GM06990 (cell line): ENCODE data around the gene CCNG1.
"Not testable (repeated sequence)": the region's sequence is repeated elsewhere in the genome, so short reads cannot be mapped to it uniquely, and the experiment has no call there.

Experiments used
- DNase-seq: peaks from one replicate; pipeline ENCODE4 v3.0.0-alpha.2; 2011; ENCODE audit not compliant: insufficient read length; ENCODE audit errors: extremely low read depth
- H3K27me3 ChIP-seq: replicated peaks from 2 replicates; pipeline ENCODE4 v1.6.0; 2011; ENCODE audit warnings: low read length; ENCODE audit not compliant: control insufficient read depth, insufficient read depth
- H3K36me3 ChIP-seq: 2 replicates; pipeline ENCODE4 v1.5.1; 2011; ENCODE audit warnings: low read length; ENCODE audit not compliant: control insufficient read depth, insufficient read depth
- H3K4me3 ChIP-seq: replicated peaks from 2 replicates; pipeline ENCODE4 v1.5.1; 2011; ENCODE audit warnings: low read depth, mild to moderate bottlenecking, control low read depth, low read length
- TF ChIP-seq, protein P1 (sequence below): IDR thresholded peaks from 2 replicates; pipeline ENCODE4 v1.5.1; 2011; ENCODE audit warnings: low read length, control low read depth, mild to moderate bottlenecking, inconsistent platforms; ENCODE audit not compliant: insufficient read depth, poor library complexity, severe bottlenecking

Gene CCNG1

DNA sequence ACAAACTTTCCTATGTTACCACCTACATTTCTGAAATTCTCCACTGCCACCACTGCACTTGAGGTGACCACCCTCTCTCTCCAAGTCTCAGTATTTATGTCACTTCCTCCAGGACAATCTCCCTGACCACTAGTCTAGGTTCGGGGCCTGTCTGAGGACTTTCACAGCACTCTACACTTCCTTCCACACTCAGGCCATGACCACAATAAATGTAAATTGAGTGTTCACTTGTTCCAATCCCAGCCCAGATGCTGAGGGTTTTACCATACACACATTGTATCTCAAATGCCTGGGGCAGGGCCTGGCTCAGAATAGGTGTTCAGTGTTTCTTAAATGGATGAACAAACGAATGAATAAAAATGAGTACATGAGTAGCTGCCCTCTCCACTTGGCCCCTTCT lies 26.9 kb upstream of the CCNG1 start:
- DNase-seq = no peak
- no peak overlapping the region for H3K4me3 ChIP-seq
- H3K36me3 ChIP-seq = no peaks in the 10 kb centered on the region
- TF ChIP-seq, protein P1, sequence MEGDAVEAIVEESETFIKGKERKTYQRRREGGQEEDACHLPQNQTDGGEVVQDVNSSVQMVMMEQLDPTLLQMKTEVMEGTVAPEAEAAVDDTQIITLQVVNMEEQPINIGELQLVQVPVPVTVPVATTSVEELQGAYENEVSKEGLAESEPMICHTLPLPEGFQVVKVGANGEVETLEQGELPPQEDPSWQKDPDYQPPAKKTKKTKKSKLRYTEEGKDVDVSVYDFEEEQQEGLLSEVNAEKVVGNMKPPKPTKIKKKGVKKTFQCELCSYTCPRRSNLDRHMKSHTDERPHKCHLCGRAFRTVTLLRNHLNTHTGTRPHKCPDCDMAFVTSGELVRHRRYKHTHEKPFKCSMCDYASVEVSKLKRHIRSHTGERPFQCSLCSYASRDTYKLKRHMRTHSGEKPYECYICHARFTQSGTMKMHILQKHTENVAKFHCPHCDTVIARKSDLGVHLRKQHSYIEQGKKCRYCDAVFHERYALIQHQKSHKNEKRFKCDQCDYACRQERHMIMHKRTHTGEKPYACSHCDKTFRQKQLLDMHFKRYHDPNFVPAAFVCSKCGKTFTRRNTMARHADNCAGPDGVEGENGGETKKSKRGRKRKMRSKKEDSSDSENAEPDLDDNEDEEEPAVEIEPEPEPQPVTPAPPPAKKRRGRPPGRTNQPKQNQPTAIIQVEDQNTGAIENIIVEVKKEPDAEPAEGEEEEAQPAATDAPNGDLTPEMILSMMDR = no peak
- no peaks in the 10 kb centered on the region for H3K27me3 ChIP-seq

DNA sequence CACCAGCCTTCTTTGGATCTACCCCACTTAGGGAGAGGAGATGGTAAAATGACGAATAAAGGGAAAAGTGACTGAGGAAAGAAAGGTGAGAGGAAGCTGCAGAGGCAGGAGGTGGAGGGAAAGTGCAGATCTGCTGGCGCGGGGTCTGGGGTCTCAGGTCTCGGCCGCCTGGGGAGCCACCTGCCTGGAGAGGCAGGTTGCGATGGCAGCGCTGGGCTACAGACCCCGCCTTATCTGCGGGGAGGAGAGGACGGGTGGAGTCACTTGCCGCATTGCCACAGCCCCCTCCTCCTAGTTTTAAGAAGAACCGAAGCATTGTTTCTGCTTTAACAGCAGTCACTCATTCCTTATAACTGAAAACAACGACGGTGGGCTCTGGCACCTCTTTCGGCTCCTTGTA lies 21.7 kb upstream of the CCNG1 start:
- not testable (repeated sequence) for H3K27me3 ChIP-seq, DNase-seq, H3K36me3 ChIP-seq, H3K4me3 ChIP-seq

GRCh38 chr5:163424836-163425235 lies 12.6 kb upstream of the CCNG1 start:
- Histone ChIP-seq H3K4me3 (no peak overlapping the region), H3K36me3 (no peaks in the 10 kb centered on the region), H3K27me3 (no peaks in the 10 kb centered on the region)
- no peak for DNase-seq
- TF ChIP-seq, protein P1 = no peak

DNA sequence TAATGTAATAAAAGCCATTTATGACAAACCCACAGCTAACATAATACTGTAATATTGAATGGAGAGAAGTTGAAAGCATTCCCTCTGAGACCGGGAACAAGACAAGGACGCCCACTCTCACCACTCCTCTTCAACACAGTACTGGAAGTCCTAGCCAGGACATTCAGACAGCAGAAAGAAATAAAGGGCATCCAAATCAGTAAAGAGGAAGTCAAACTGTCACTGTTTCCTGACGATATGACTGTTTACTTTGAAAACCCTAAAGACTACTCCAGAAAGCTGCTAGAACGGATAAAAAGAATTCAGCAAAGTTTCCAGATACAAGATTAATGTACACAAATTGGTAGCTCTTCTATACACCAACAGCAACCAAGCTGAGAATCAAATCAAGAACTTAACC lies 11.3 kb upstream of the CCNG1 start:
- DNase-seq, H3K36me3 ChIP-seq, H3K4me3 ChIP-seq, H3K27me3 ChIP-seq: not testable (repeated sequence)

DNA sequence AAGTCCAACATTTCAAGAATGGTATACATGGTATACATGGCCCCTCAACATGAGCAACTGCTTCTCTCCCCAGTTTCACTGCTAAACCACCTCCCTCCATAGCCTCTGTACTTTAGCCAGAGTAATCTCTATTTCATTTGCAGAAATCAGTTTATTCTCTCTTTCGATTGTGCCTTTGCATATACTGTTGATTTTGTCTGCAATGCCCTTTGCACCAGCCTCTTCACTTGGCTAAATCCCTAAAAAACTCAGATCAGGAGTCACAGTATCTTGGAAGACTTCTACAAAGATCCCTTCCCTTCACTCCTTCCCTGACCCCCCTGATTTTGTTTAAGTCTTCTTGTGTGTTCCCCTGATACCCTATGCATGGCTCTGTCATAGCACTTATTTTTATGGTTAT lies 4.9 kb upstream of the CCNG1 start:
- no peaks in the 10 kb centered on the region for H3K36me3 ChIP-seq
- no peak overlapping the region for H3K4me3 ChIP-seq
- H3K27me3 ChIP-seq = no peaks in the 10 kb centered on the region
- TF ChIP-seq, protein P1 = no peak
- no peak for DNase-seq

- no peaks in the 10 kb centered on the region for H3K36me3 ChIP-seq
- H3K4me3 ChIP-seq = no peak overlapping the region
- DNase-seq = no peak
- H3K27me3 ChIP-seq = no peaks in the 10 kb centered on the region
- TF ChIP-seq, protein P1 = no peak
These were observed 4.1 kb upstream of the CCNG1 start for GRCh38 chr5:163433271-163433670.

DNA sequence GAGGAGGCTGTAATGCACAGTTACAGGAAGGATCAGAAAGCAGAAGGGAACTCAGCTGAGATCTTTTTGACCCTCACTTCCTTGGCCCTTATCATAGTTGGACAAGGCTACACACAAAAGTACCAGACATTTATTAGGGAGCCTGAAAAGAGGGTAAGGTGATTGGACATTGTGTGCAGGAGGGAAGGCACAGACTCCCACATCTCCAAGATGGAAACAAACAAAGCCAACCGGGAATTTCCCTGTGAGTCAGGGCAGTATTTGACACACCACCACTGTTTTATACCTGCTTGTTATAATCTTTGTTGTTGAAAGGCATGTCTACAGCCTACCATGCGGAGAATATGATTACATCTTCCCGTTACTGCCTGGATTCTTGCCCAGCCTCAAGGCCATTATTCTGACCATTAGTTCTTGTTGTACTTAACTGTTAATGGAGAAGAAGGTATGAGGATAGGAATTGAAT lies 3.0 kb upstream of the CCNG1 start:
- DNase-seq = no peak
- Histone ChIP-seq H3K4me3 (no peak overlapping the region), H3K36me3 (no peaks in the 10 kb centered on the region), H3K27me3 (no peaks in the 10 kb centered on the region)
- TF ChIP-seq, protein P1 = no peak
